ENCODE measurements around the gene RSRC1.
"Not testable (repeated sequence)": the region's sequence is repeated elsewhere in the genome, so short reads cannot be mapped to it uniquely, and the experiment has no call there.

RSRC1 gene

GRCh38 chr3:158244274-158244673, 134.4 kb downstream of the RSRC1 start:
- no peak for DNase-seq

DNA sequence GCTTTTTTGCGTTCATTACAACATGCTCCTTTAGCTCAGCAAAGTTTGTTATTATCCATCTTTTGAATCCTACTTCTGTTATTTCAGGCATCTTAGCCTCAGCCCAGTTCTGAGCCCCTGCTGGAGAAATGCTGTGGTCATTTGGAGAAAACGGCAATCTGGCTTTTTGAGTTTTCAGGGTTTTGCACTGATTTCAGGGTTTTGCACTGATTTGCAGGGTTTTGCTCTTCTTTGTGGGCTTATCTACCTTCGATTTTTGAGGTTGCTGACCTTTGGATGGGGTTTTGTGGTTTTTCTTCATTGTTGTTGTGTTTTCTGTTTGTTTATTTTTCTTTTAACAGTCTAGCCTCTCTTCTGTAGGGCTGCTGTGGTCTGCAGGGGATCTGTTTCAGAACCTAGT, 137.4 kb downstream of the RSRC1 start:
- DNase-seq: no peak

DNA sequence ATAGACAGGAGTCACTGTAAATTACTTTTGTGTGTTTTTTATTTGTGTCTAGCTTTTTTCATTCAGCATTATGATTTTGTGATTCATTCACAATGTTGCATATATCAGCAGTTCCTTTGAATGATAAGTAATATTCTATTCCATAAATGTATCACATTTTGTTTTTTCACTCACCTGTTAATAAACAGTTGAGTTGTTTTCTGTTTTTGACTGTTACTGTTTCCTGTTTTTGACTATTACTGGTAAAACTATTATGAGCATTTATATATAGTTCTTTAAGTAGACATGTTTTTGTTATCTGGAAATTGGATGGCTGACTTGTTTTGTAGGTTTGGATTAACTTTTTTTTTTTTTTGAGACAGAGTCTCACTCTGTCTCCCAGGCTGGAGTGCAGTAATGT, 138.4 kb downstream of the RSRC1 start:
- no peak for DNase-seq

DNA sequence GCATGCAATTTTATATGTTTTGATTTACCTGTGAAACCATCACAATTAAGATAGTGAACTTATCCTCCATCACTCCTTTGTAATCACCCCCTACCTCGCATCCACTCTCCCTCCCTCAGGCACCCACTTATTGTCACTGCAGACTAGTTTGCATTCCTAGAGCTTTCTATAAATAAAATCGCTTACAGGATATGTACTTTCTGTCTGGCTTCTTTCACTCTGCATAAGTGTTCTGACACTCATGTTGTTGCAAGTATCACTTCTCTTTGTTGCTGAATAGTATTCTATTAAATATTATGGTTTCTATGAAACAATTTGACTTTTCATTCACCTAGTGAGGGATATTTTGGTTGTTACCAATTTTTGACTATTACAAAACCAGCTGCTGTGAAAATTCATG, 139.3 kb downstream of the RSRC1 start:
- no peak for DNase-seq

GRCh38 chr3:158258619-158259018, 148.7 kb downstream of the RSRC1 start:
- DNase-seq: no peak

DNA sequence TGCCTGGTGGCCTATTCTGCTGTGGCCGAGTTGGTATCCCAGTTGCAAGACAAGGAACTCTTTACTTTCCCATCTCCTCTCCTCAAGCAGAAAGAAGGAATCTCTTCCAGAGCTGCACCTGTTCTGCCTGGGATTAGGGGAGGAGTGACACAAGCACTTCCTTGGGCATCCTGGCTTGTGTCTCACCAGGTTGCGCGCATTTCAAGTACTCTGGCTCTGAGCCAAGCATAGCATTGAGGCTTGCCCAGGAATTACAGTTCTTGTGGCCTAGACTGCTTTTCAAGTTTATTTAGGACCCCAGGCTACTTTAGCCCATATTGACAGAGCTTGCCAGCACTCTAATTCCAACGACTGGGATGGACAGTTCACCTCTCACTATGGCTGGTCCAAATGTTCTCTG, 150.5 kb downstream of the RSRC1 start:
- no peak for DNase-seq

DNA sequence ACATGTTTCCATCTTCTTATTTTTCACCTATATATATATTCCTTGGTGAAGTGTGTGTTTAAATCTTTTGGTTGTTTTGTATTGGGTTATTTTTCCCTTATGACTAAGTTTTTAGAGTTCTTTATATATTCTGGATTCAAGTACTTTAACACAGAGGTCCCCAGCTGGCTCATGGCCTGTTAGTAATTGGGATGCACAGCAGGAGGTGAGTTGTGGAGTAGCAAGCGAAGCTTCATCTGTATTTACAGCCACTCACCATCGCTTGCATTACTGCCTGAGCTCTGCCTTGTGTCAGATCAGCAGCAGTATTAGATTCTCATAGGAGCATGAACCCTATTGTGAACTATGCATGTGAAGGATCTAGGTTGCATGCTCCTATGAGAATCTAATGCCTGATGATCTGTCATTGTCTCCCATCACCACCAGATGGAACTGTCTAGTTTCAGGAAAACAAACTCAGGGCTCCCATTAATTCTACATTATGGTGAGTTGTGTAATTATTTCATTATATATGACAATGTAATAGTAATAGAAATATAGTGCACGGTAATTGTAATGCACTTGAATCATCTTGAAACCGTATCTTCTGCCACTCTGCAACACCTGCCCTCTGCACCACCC, 151.6 kb downstream of the RSRC1 start:
- no peak for DNase-seq

GRCh38 chr3:158264894-158265293, 155.0 kb downstream of the RSRC1 start:
- no peak for DNase-seq

DNA sequence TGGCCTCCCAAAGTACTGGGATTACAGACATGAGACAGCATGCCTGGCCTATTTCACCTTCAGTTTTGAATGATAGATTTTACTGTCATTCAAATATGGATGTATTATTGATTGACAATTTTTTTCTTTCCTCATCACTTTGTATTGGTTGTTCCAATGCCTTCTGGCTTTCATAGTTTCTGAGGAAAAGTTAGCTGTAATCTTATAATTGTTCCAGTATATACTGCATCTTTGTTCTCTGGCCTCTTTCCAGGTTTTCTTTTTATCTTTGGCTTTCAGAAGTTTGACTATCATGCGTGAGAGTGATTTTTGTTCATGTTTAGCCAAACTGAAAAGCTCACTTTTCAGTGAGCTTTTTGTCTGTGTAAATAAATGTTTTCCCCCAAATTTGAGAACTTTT, 157.1 kb downstream of the RSRC1 start:
- no peak for DNase-seq

DNA sequence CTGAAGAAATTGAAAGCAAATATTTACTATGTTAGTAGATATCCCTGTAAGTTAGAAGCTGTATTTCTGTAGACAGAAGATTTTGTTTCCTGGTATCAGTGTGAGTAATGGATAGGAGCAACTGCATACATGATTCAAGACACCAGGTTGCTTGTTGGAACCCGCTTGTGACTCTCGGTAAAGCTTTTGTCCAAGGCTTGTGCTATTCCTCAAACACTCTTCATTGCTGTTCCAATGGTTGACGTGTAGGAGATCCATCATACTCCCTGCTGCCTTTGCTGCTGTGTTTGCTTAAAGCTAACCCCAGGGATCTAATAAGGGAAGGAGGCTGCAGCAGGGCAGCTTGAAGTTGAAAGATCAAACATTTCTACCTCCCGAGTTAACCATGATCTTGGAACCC, 160.1 kb downstream of the RSRC1 start:
- DNase-seq: no peak

DNA sequence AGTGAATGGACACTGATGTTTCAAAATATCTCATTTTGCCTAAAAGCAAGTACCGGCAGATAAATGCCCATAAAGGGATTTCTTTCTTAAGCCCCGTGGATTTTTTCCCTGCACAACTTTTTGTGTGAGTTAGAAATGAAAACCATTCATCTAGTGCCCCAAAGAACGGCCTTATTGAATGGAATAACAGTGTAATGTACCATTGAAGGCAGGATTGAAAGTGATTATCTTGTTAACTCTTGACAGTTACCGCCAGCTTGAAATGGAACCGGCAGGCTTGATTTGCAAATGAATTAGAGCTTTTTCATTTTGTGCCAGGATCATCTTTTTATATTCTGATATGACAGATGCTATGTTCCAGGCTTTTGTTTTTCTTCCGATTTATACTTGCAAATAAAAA, 162.2 kb downstream of the RSRC1 start:
- DNase-seq: no peak

DNA sequence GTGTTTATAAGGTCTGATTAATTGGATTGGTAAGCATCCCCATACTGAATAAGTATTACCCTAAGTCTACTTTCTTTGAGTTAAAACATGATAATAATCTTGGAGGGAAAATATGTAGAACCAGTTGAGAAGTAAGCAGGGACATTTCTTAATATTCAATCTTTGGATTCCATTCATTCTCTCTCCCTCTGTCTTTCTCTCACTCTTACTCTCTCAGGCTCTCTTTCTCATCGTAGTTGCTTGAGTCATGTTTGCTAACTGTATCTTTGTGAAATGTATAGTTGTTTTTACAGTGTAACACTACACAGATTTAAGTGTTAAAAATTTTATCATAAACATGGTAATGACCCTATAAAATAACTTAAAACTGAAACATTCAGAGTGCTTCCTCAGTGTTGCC, 163.8 kb downstream of the RSRC1 start:
- no peak for DNase-seq

GRCh38 chr3:158278187-158278586, 168.3 kb downstream of the RSRC1 start:
- no peak for DNase-seq

DNA sequence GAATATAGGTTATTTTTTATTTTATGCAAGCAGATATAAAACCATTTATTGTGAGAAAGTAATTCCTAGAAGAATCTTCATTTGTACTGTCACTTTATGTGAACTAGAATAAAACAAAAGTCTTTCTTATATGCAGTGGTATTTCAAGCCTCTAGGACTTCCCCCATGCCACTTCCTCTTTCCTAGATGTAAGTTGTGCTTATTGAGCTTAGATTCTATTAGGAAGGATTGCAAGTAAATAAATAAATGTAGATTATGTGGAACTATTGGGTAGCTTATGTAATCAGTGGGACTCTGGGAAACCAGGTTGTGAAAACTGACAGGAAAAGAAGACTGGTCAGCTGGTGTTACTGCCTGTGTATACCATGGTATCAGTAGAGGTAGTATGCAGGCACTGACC, 169.7 kb downstream of the RSRC1 start:
- no peak for DNase-seq

DNA sequence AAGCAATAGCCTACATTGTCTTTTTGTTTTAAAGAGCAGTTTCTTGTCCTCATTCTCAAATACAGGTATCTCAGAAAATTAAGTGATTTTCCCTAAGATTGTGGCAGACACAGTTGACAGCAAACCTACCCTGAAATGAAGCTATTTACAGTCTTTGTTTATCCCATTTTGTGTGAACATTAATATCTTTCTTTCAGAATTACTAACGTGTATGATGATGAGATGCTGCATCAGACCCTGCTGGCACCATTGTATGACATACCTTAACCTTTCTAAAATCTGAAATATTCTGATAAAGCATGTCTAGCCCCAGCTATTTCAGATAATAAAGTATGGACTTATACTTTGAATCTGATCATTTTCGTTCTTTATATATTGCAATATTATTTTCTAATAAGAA, 185.9 kb downstream of the RSRC1 start:
- no peak for DNase-seq

GRCh38 chr3:158297940-158298339, 188.1 kb downstream of the RSRC1 start:
- DNase-seq: no peak

DNA sequence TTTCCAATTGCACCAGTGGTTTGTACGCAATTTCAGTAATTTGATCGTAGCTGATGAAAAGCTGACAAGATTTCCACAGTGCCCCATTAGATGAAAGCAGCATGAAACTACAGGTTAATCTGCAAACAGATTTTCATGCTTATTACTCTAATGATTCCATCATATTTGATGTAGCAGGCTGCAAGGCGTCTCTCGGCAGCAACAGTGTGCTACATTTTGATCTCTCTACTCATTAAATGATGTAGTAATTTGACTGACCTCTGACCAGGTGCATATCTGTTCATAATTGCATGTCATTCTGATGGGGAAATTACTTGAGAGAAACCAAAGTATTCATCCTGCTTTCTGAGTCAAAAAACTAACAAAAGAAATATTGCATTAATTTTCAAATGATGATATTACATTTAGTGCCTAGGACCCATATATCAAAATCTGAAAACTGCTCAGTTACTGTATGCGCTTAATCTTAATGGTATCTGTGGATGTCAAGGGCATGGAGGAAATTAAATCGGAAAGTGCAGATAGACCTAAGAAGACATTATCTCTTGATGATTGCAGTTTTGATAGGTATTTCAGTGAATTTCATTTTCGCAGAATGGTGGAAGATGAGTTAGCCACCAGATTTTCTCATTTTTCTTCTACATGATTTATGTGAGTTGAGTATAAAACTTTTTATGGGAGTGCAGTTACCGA, 198.5 kb downstream of the RSRC1 start:
- no peak for DNase-seq

DNA sequence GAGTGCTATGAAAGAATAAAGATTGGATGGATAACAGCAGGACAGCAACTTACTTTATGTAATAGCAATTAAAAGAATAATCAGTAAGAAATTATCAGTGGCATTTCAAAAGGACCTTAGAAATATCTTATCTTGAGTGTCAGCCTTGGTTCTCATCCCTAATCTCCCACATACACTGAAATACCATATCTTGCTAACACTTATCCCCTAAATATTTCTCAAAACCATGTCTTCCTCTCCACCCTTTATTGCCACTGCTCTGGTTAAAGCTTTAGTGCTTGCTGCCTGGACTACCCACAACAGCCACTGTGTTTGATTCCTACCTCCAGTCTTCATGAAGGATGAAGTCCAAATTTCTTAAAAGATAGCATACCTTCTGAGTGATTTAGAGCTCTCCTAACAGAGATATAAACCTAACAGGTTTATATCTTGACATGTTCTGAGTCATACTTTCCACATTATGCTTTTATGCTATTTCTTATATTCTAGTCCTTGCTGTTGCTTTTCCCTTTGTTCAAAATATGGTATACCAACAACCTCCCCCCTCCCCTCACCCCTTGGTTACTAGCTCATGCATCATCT, 202.8 kb downstream of the RSRC1 start:
- DNase-seq: no peak

- no peak for DNase-seq
These were observed 203.5 kb downstream of the RSRC1 start for GRCh38 chr3:158313338-158313927.

DNA sequence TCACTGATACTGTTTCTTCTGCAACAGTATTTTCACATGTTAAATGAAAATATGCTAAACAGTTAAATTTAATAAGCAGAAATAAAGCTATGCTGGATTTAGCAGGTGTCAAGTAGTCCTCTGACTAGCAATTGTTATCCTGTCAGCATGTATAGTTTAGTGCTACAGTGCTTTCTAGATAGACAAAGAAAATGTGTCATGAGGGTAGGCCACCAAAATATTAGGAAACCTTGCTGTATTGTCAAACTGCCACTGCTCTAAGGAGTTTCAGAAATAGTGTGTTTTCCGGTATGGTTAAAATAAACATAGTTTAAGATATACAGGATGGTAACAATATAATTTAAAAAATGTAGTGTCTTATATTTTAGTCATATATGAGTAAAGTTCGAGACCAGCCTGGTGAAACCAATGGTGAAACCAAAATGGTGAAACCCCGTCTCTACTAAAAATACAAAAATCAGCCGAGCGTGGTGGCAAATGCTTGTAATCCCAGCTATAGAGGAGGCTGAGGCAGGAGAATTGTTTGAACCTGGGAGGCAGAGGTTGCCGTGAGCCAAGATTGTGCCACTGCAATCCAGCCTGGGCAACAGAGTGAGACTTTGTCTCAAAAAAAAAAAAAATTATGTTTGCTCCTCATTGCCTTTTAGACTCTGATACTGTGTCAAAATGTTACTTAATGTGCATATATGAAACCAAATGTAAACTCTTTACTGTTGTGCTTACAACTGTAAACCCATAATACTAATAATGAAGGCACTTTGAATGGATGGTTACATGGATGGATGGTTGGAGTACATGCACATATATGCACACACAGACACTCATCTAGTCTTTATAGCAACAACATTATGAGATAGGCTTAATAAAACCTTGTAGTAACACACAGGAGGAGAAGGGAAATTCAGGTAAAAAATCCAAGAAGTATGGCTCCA, 204.8 kb downstream of the RSRC1 start:
- DNase-seq: no peak

GRCh38 chr3:158329696-158330441, 220.0 kb downstream of the RSRC1 start:
- not testable (repeated sequence) for DNase-seq

DNA sequence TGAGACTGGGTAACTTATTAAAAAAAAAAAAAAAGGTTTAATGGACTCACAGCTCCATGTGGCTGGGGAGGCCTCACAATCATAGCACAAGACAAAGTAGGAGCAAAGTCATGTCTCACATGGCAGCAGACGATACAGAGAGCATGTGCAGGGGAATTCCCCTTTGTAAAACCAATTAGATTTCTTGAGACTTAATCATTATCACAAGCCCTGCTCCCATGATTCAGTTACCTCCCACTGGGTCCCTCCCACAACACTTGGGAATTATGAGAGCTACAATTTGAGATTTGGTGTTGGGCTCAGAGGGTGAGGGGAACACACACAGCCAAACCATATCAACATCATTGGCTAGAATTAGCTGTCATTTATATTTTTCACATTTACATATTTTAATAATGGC, 221.0 kb downstream of the RSRC1 start:
- DNase-seq: no peak
